ENCODE data around the gene SLC22A2.

DNA sequence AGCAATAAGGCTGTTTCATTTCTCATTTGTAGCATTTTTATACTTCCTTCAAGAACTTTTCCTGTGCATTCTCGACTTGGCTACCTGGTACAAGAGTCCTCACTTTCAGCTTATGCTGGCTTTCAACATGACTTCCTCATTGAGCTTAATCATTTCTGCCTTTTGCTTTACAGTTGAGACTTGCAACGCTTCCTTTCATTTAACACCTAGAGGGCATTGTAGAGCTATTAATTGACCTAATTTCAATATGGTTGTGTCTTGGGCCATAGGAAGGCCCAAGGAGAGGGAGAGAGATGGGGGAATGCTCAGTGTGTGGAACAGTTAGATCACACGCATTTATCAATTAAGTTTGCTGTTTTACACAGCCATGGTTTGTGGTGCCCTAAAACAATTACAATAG, 37.2 kb downstream of the SLC22A2 start:
- TF ChIP-seq, protein P1, sequence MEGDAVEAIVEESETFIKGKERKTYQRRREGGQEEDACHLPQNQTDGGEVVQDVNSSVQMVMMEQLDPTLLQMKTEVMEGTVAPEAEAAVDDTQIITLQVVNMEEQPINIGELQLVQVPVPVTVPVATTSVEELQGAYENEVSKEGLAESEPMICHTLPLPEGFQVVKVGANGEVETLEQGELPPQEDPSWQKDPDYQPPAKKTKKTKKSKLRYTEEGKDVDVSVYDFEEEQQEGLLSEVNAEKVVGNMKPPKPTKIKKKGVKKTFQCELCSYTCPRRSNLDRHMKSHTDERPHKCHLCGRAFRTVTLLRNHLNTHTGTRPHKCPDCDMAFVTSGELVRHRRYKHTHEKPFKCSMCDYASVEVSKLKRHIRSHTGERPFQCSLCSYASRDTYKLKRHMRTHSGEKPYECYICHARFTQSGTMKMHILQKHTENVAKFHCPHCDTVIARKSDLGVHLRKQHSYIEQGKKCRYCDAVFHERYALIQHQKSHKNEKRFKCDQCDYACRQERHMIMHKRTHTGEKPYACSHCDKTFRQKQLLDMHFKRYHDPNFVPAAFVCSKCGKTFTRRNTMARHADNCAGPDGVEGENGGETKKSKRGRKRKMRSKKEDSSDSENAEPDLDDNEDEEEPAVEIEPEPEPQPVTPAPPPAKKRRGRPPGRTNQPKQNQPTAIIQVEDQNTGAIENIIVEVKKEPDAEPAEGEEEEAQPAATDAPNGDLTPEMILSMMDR (IDR thresholded peaks at IDR 0.05): no peak
- TF ChIP-seq POLR2AphosphoS5 (IDR thresholded peaks at IDR 0.05): no peak
